SK-N-SH (cell line): ENCODE data around the gene HSPB1. TPM values are rescaled to one million over a fixed set of nuclear protein-coding genes. Genes with fewer than 3 reads are reported as not detected.

Experiments
- CTCF ChIA-PET: fragments of 300-600, 350-600 bp; formaldehyde crosslinking; extraction: SDS; loops from one replicate; lab custom pipeline; 2021; lab: Yijun Ruan, JAX
- POLR2A ChIA-PET: fragments of 350-600 bp; sonication (Branson Sonifier 250); formaldehyde crosslinking; extraction: SDS; loops from one replicate; lab custom pipeline; 2020; ENCODE audit warnings: antibody characterized with exemption, inconsistent platforms; lab: Yijun Ruan, JAX
- DNase-seq: peaks from one replicate; pipeline ENCODE4 v3.0.0; 2012
- H2AFZ ChIP-seq: fragments of 200-600 bp; sonication (generic); 2 replicates; pipeline ENCODE4 v1.8.1; 2016; ENCODE audit warnings: antibody characterized with exemption, mild to moderate bottlenecking, low read depth
- H3F3A ChIP-seq: fragments of 200-600 bp; sonication (generic); replicated peaks from 2 replicates; pipeline ENCODE3; 2016; ENCODE audit warnings: antibody characterized with exemption, mild to moderate bottlenecking; ENCODE audit not compliant: insufficient read depth
- H3K27ac ChIP-seq, 2 experiments: fragments of 200-500 bp in 1 of 2; fragments of 200-600 bp in 1 of 2; sonication (Bioruptor generic) in 1 of 2; sonication (generic), shearing (Covaris generic) in 1 of 2; 2 replicates each; pipeline versions ENCODE4 v1.5.1 to v1.6.1; 2014 to 2016; ENCODE audit warnings: low read depth in 2 of 2, inconsistent platforms in 1 of 2, low read length in 1 of 2, mild to moderate bottlenecking in 1 of 2, mixed read lengths in 1 of 2
- H3K27me3 ChIP-seq: fragments of 200-600 bp; sonication (generic), shearing (Covaris generic); 2 replicates; pipeline ENCODE4 v1.6.1; 2016; ENCODE audit warnings: mixed run types; ENCODE audit not compliant: insufficient read depth
- H3K36me3 ChIP-seq, 2 experiments: fragments of 200-500 bp in 1 of 2; fragments of 200-600 bp in 1 of 2; sonication (Bioruptor generic) in 1 of 2; sonication (generic) in 1 of 2; replicated peaks in 1 of 2; 2 replicates each; pipeline versions ENCODE3 to v1.5.1; 2014 to 2016; ENCODE audit warnings: low read length in 1 of 2, mild to moderate bottlenecking in 1 of 2; ENCODE audit not compliant: insufficient read depth in 2 of 2, control insufficient read depth in 1 of 2
- H3K4me1 ChIP-seq, 2 experiments: fragments of 200-500 bp in 1 of 2; fragments of 200-600 bp in 1 of 2; sonication (Bioruptor generic) in 1 of 2; sonication (generic), shearing (Covaris generic) in 1 of 2; 2 replicates each; pipeline versions ENCODE4 v1.5.1 to v1.6.1; 2014 to 2016; ENCODE audit warnings: low read depth in 1 of 2, low read length in 1 of 2, mixed run types in 1 of 2; ENCODE audit not compliant: insufficient read depth in 2 of 2, control insufficient read depth in 1 of 2
- H3K4me2 ChIP-seq: fragments of 200-600 bp; sonication (generic), shearing (Covaris generic); 2 replicates; pipeline ENCODE4 v1.6.1; 2017; ENCODE audit warnings: mixed run types
- H3K4me3 ChIP-seq, 2 experiments: fragments of 200-500 bp in 1 of 2; fragments of 200-600 bp in 1 of 2; sonication (Bioruptor generic) in 1 of 2; sonication (generic), shearing (Covaris generic) in 1 of 2; 2 replicates each; pipeline versions ENCODE4 v1.5.1 to v1.8.1; 2014 to 2016; ENCODE audit warnings: low read depth in 2 of 2, inconsistent platforms in 1 of 2, low read length in 1 of 2, mild to moderate bottlenecking in 1 of 2, mixed read lengths in 1 of 2, moderate library complexity in 1 of 2
- H3K79me2 ChIP-seq: fragments of 200-600 bp; sonication (generic); 2 replicates; pipeline ENCODE4 v1.8.1; 2017; ENCODE audit warnings: mild to moderate bottlenecking; ENCODE audit not compliant: insufficient read depth
- H3K9ac ChIP-seq: fragments of 200-600 bp; sonication (generic); 2 replicates; pipeline ENCODE4 v1.6.1; 2017; ENCODE audit warnings: mixed run types
- H3K9me2 ChIP-seq: fragments of 200-600 bp; sonication (generic); 2 replicates; pipeline ENCODE4 v1.6.1; 2017; ENCODE audit warnings: mixed run types
- H3K9me3 ChIP-seq: fragments of 200-600 bp; sonication (generic); 2 replicates; pipeline ENCODE4 v1.6.1; 2017; ENCODE audit warnings: mixed run types, mild to moderate bottlenecking, moderate library complexity
- H4K20me1 ChIP-seq: fragments of 200-600 bp; sonication (generic); 2 replicates; pipeline ENCODE4 v1.6.1; 2017; ENCODE audit warnings: mild to moderate bottlenecking, mixed run types; ENCODE audit not compliant: insufficient read depth
- CHD2 ChIP-seq: fragments of 150-350 bp; IDR thresholded peaks from 2 replicates; pipeline ENCODE4 v1.6.1; 2018; ENCODE audit warnings: low read length; ENCODE audit not compliant: partially characterized antibody
- EP300 ChIP-seq, 2 experiments: IDR thresholded peaks; 2 replicates each; pipeline versions ENCODE4 v1.4.0 to v1.6.1; 2012; ENCODE audit warnings: borderline replicate concordance in 1 of 2, low read depth in 1 of 2, low read length in 1 of 2
- EZH2phosphoT487 ChIP-seq: fragments of 200-600 bp; sonication (generic); IDR thresholded peaks from 2 replicates; pipeline ENCODE4 v1.6.1; 2017; ENCODE audit warnings: low read depth, mixed run types, mild to moderate bottlenecking, antibody characterized with exemption, moderate library complexity, borderline replicate concordance
- FOSL2 ChIP-seq: IDR thresholded peaks from 2 replicates; pipeline ENCODE4 v1.4.0; 2012; ENCODE audit warnings: low read depth, mild to moderate bottlenecking, moderate library complexity, borderline replicate concordance
- FOXJ3 ChIP-seq: sonication (generic); formaldehyde crosslinking; IDR thresholded peaks from 2 replicates; pipeline ENCODE4 v1.5.1; 2020; ENCODE audit warnings: mild to moderate bottlenecking, missing genetic modification reagents
- FOXM1 ChIP-seq: IDR thresholded peaks from 2 replicates; pipeline ENCODE4 v1.4.0; 2012; ENCODE audit warnings: low read depth, mild to moderate bottlenecking
- GATA2 ChIP-seq: sonication (generic); formaldehyde crosslinking; IDR thresholded peaks from 2 replicates; pipeline ENCODE4 v1.5.0; 2020; ENCODE audit warnings: mild to moderate bottlenecking, missing genetic modification reagents
- JUND ChIP-seq: IDR thresholded peaks from 2 replicates; pipeline ENCODE4 v1.4.0; 2012
- MXI1 ChIP-seq: IDR thresholded peaks from 2 replicates; pipeline ENCODE4 v1.6.1; 2012; ENCODE audit warnings: mild to moderate bottlenecking, low read depth, low read length, improper control_type of control experiment
- NFIC ChIP-seq: IDR thresholded peaks from 2 replicates; pipeline ENCODE4 v1.4.0; 2012; ENCODE audit warnings: borderline replicate concordance
- RAD21 ChIP-seq: IDR thresholded peaks from 2 replicates; pipeline ENCODE4 v1.6.1; 2012; ENCODE audit warnings: mild to moderate bottlenecking, low read length
- RXRA ChIP-seq: IDR thresholded peaks from 2 replicates; pipeline ENCODE4 v1.4.0; 2012; ENCODE audit warnings: low read depth, mild to moderate bottlenecking, borderline replicate concordance
- SIN3A ChIP-seq: IDR thresholded peaks from 2 replicates; pipeline ENCODE4 v1.6.1; 2012; ENCODE audit warnings: low read depth, mild to moderate bottlenecking, low read length, moderate library complexity, borderline replicate concordance
- SMC3 ChIP-seq: IDR thresholded peaks from 2 replicates; pipeline ENCODE4 v1.6.1; 2012; ENCODE audit warnings: low read depth, low read length, improper control_type of control experiment
- TEAD4 ChIP-seq: IDR thresholded peaks from 2 replicates; pipeline ENCODE4 v1.4.0; 2012; ENCODE audit warnings: mild to moderate bottlenecking, borderline replicate concordance; ENCODE audit not compliant: insufficient read depth
- YY1 ChIP-seq: IDR thresholded peaks from 2 replicates; pipeline ENCODE4 v1.4.0; 2012; ENCODE audit warnings: low read depth, mild to moderate bottlenecking
- WGBS: methylation state at CpG from one replicate; pipeline ENCODE4 v1.1.6; 2017; ENCODE audit warnings: low lambda C conversion rate; 5-methylcytosine and 5-hydroxymethylcytosine counted together
- polyA plus RNA-seq, 3 experiments: library from polyadenylated mRNA; depleted of rRNA; stranded (reverse); fragments of >200 nt; gene quantifications; 2 replicates each; pipeline ENCODE4 v1.2.3, GENCODE V29; 2012
- TF ChIP-seq, protein P1 (sequence below): IDR thresholded peaks from 2 replicates; pipeline ENCODE4 v1.4.0; 2012; ENCODE audit warnings: low read depth, borderline replicate concordance
- TF ChIP-seq, protein P2 (sequence below): IDR thresholded peaks from 2 replicates; pipeline ENCODE4 v1.6.1; 2012; ENCODE audit warnings: mild to moderate bottlenecking, low read depth, low read length, moderate library complexity
- TF ChIP-seq, protein P3 (sequence below): fragments of 150-350 bp; IDR thresholded peaks from 2 replicates; pipeline ENCODE4 v1.6.1; 2017; ENCODE audit warnings: antibody characterized with exemption, low read length, low read depth, borderline replicate concordance
- TF ChIP-seq, protein P4 (sequence below): fragments of 200-600 bp; sonication (generic); IDR thresholded peaks from 2 replicates; pipeline ENCODE4 v1.6.1; 2017; ENCODE audit warnings: antibody characterized with exemption, mild to moderate bottlenecking, moderate library complexity
- TF ChIP-seq, protein P5 (sequence below): fragments of 150-350 bp; IDR thresholded peaks from 2 replicates; pipeline ENCODE4 v1.6.1; 2016; ENCODE audit warnings: mild to moderate bottlenecking, low read depth, low read length

The HSPB1 gene
- polyA plus RNA-seq, 1 of the 3 experiments (the other 2 are of a cell fraction): 824 TPM

DNA sequence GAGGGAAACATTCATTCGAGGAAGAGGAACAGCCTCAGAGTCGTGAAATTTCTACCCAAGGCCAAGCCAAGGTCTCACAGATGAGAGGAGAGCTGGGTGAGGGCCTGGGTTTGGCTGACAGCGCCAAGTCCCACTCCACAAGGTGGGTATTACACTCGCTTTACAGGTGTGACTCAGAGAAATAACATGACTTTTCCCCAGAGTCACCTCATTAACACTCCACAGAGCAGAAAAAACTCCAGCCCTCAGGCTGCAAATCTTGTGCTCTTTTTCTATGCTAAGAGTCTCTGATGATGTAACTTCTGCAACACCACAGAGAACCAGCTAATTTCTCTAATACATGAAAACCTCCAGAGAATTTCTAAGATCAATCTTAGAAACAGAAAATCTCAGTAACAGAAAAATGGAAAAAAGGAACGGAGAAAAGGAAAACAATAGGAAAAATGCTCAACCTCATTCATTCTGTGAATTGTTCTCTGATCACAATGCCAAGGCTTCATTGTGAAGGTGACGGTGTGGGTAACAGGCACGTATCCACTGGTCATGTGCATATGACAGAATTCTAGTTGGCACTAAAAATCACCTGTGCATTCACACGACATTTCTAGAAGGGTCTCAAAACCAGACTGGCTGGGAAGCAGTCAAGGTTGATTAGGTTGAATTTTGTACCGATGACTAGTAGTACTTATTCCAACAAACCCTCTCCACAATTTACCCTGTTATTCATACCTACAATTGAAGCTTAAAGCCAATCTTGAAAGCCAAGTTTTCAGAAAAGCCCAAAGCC lies 36.0 kb downstream of the HSPB1 start (continued):
- TF ChIP-seq, protein P1, sequence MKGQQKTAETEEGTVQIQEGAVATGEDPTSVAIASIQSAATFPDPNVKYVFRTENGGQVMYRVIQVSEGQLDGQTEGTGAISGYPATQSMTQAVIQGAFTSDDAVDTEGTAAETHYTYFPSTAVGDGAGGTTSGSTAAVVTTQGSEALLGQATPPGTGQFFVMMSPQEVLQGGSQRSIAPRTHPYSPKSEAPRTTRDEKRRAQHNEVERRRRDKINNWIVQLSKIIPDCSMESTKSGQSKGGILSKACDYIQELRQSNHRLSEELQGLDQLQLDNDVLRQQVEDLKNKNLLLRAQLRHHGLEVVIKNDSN: no peak
- TF ChIP-seq RAD21 (no peak), TEAD4 (no peak), JUND (no peak), SMC3 (no peak), CHD2 (no peak), FOSL2 (no peak)

DNA sequence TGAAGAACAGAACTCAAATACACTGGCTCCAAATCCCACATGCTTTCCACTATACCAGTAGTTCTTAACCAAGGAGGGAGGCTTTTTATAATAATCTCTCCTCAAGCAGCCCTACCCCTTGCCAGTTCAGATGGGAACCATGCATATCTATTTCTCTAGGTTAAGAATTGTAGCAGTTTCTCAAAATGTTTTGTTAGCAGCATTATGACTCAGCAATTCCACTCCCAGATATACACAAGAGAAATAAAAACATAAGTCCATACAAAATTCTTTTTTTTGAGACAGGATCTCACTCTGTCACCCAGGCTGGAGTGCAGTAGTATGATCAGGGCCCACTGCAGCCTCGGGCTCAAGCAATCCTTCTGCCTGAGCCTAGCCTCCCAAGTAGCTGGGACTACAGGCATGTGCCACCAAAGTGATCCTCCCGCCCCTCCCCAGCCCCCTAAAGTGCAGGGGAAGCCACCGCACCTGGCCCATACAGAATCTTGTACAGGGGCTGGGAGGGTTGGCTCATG lies 38.2 kb downstream of the HSPB1 start:
- Histone ChIP-seq H3K27ac (peak overlapping the region; percentile 48 to 67; a peak in 3 of 4 replicates), H3K79me2 (peaks cover 100% of the 10 kb centered on the region), H3K9me3 (no peaks in the 10 kb centered on the region), H3K9ac (no peak overlapping the region), H3K27me3 (no peaks in the 10 kb centered on the region), H3K36me3 (peaks cover 44 to 66% of the 10 kb centered on the region in 2 experiments), H3F3A (peaks cover 35% of the 10 kb centered on the region), H3K9me2 (no peaks in the 10 kb centered on the region), H2AFZ (no peak overlapping the region), H3K4me1 (peaks cover 13 to 18% of the 10 kb centered on the region in 2 experiments), H3K4me2 (peak overlapping the region; percentile 56), H3K4me3 (no peak overlapping the region), H4K20me1 (peaks cover 100% of the 10 kb centered on the region)
- no peak for DNase-seq
- 62% methylated on average over 1 of the region's 3 CpGs for WGBS
- CTCF ChIA-PET: interaction anchor here (0.5 to 1.6 kb wide), 2 partner anchors 10 to 24 kb away, joined by 3 to 7 read pairs; no protein-coding TSS in a partner anchor
- TF ChIP-seq CHD2: no peak
- no peak for TF ChIP-seq GATA2 (CRISPR knock-in tag)
- TF ChIP-seq JUND: 0 out of 2 replicates have a peak, but pooled peaks have one; percentile 26
- no peak for TF ChIP-seq NFIC
- TF ChIP-seq FOXM1: no peak
- TF ChIP-seq, protein P2, sequence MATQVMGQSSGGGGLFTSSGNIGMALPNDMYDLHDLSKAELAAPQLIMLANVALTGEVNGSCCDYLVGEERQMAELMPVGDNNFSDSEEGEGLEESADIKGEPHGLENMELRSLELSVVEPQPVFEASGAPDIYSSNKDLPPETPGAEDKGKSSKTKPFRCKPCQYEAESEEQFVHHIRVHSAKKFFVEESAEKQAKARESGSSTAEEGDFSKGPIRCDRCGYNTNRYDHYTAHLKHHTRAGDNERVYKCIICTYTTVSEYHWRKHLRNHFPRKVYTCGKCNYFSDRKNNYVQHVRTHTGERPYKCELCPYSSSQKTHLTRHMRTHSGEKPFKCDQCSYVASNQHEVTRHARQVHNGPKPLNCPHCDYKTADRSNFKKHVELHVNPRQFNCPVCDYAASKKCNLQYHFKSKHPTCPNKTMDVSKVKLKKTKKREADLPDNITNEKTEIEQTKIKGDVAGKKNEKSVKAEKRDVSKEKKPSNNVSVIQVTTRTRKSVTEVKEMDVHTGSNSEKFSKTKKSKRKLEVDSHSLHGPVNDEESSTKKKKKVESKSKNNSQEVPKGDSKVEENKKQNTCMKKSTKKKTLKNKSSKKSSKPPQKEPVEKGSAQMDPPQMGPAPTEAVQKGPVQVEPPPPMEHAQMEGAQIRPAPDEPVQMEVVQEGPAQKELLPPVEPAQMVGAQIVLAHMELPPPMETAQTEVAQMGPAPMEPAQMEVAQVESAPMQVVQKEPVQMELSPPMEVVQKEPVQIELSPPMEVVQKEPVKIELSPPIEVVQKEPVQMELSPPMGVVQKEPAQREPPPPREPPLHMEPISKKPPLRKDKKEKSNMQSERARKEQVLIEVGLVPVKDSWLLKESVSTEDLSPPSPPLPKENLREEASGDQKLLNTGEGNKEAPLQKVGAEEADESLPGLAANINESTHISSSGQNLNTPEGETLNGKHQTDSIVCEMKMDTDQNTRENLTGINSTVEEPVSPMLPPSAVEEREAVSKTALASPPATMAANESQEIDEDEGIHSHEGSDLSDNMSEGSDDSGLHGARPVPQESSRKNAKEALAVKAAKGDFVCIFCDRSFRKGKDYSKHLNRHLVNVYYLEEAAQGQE: no peak
- no peak for TF ChIP-seq TEAD4
- TF ChIP-seq, protein P3, sequence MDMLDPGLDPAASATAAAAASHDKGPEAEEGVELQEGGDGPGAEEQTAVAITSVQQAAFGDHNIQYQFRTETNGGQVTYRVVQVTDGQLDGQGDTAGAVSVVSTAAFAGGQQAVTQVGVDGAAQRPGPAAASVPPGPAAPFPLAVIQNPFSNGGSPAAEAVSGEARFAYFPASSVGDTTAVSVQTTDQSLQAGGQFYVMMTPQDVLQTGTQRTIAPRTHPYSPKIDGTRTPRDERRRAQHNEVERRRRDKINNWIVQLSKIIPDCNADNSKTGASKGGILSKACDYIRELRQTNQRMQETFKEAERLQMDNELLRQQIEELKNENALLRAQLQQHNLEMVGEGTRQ: no peak
- TF ChIP-seq, protein P4, sequence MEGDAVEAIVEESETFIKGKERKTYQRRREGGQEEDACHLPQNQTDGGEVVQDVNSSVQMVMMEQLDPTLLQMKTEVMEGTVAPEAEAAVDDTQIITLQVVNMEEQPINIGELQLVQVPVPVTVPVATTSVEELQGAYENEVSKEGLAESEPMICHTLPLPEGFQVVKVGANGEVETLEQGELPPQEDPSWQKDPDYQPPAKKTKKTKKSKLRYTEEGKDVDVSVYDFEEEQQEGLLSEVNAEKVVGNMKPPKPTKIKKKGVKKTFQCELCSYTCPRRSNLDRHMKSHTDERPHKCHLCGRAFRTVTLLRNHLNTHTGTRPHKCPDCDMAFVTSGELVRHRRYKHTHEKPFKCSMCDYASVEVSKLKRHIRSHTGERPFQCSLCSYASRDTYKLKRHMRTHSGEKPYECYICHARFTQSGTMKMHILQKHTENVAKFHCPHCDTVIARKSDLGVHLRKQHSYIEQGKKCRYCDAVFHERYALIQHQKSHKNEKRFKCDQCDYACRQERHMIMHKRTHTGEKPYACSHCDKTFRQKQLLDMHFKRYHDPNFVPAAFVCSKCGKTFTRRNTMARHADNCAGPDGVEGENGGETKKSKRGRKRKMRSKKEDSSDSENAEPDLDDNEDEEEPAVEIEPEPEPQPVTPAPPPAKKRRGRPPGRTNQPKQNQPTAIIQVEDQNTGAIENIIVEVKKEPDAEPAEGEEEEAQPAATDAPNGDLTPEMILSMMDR: no peak
- no peak for TF ChIP-seq YY1
- no peak for TF ChIP-seq MXI1
- no peak for TF ChIP-seq EP300 (IDR thresholded peaks at IDR 0.05; ENCODE audit: borderline replicate concordance in 1 of 2, low read depth in 1 of 2, low read length in 1 of 2)
- TF ChIP-seq RXRA: no peak
- no peak for TF ChIP-seq FOXJ3 (CRISPR knock-in tag)
- TF ChIP-seq EZH2phosphoT487: no peak
- TF ChIP-seq FOSL2: peak; percentile 14; the same call in 1 of the 2 replicates
- TF ChIP-seq, protein P5, sequence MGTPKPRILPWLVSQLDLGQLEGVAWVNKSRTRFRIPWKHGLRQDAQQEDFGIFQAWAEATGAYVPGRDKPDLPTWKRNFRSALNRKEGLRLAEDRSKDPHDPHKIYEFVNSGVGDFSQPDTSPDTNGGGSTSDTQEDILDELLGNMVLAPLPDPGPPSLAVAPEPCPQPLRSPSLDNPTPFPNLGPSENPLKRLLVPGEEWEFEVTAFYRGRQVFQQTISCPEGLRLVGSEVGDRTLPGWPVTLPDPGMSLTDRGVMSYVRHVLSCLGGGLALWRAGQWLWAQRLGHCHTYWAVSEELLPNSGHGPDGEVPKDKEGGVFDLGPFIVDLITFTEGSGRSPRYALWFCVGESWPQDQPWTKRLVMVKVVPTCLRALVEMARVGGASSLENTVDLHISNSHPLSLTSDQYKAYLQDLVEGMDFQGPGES: no peak
- TF ChIP-seq SIN3A: no peak
- POLR2A ChIA-PET: no interaction called here
